ENCODE measurements around the gene NBAS. TPM values are rescaled to one million over a fixed set of nuclear protein-coding genes. Genes with fewer than 3 reads are reported as not detected.
"Not testable (repeated sequence)": the region's sequence is repeated elsewhere in the genome, so short reads cannot be mapped to it uniquely, and the experiment has no call there.

The NBAS gene
- polyA plus RNA-seq, 2 of the 4 experiments (the other 2 are of a cell fraction): 16.7 to 34.9 TPM

GRCh38 chr2:15323227-15323626 is 237.9 kb downstream of the NBAS start:
- H3K4me2 ChIP-seq: no peak overlapping the region
- H3K4me3 ChIP-seq: no peak overlapping the region
- CTCF ChIA-PET: no interaction called here
- TF ChIP-seq, protein P1, sequence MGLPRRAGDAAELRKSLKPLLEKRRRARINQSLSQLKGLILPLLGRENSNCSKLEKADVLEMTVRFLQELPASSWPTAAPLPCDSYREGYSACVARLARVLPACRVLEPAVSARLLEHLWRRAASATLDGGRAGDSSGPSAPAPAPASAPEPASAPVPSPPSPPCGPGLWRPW (IDR thresholded peaks at IDR 0.05): no peak
- TF ChIP-seq SMC3 (IDR thresholded peaks at IDR 0.05) (no peak), RCOR1 (IDR thresholded peaks at IDR 0.05; ENCODE audit: low read depth, low read length) (no peak), HDAC2 (IDR thresholded peaks at IDR 0.05) (no peak), KDM5A (IDR thresholded peaks at IDR 0.05) (no peak), MAX (IDR thresholded peaks at IDR 0.05) (no peak), POLR2A (IDR thresholded peaks at IDR 0.05; ENCODE audit: low read length) (no peak), ESRRA (IDR thresholded peaks at IDR 0.05; ENCODE audit: borderline replicate concordance, low read length) (no peak), E2F6 (IDR thresholded peaks at IDR 0.05; ENCODE audit: borderline replicate concordance, low read depth) (no peak), HOXB13 (CRISPR knock-in tag; IDR thresholded peaks at IDR 0.05; ENCODE audit: low read depth) (no peak)
- H3K9me3 ChIP-seq: peaks cover 3% of the 10 kb centered on the region; the same call in 1 of the 3 replicates
- H3K4me1 ChIP-seq: no peaks in the 10 kb centered on the region
- WGBS (ENCODE audit: missing lambda C conversion rate): 100% methylated on average over 1 of the region's 1 CpG
- ATAC-seq (no peak), DNase-seq (ENCODE audit: low read depth in 1 of 2, low spot score in 1 of 2) (no peak), FAIRE-seq (no peak)
- POLR2A ChIA-PET: no interaction called here
- H3K27ac ChIP-seq: no peak overlapping the region

GRCh38 chr2:15321481-15321880 is 239.7 kb downstream of the NBAS start:
- POLR2A ChIA-PET; H3K4me3 ChIP-seq; DNase-seq (ENCODE audit: low read depth in 1 of 2, low spot score in 1 of 2); H3K4me1 ChIP-seq; ATAC-seq; H3K9me3 ChIP-seq; CTCF ChIA-PET; H3K27ac ChIP-seq; H3K4me2 ChIP-seq; FAIRE-seq: not testable (repeated sequence)
- 97% methylated on average over 4 of the region's 4 CpGs for WGBS (ENCODE audit: missing lambda C conversion rate)

DNA sequence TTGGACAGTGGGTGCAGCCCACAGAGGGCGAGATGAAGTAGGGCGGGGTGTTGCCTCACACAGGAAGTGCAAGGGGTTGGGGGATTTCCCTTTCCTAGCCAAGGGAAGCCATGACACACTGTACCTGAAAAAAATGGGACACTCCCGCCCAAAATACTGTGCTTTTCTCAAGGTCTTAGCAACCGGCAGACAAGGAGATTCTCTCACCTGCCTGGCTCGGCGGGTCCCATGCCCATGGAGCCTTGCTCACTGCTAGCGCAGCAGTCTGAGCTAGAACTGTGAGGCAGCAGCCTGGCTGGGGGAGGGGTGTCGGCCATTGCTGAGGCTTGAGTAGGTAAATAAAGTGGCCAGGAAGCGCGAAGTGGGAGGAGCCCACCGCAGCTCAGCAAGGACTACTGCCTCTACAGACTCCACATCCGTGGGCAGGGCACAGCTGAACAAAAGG is 244.7 kb downstream of the NBAS start:
- Histone ChIP-seq H3K9me3 (peaks cover 6% of the 10 kb centered on the region; the same call in 1 of the 3 replicates), H3K27ac (no peak overlapping the region), H3K4me2 (no peak overlapping the region), H3K4me1 (no peaks in the 10 kb centered on the region), H3K4me3 (no peak overlapping the region)
- POLR2A ChIA-PET: no interaction called here
- WGBS (ENCODE audit: missing lambda C conversion rate): 96% methylated on average over 12 of the region's 12 CpGs
- FAIRE-seq (no peak), ATAC-seq (no peak), DNase-seq (ENCODE audit: low read depth in 1 of 2, low spot score in 1 of 2) (no peak)
- CTCF ChIA-PET: interaction anchor here (1.7 kb wide), 1 partner anchor 16 kb away, joined by 5 read pairs; no protein-coding TSS in a partner anchor
- TF ChIP-seq CEBPB (IDR thresholded peaks at IDR 0.05) (no peak), POLR2AphosphoS2 (conservative IDR thresholded peaks at IDR 0.05; ENCODE audit: low read length) (no peak), RAD21 (conservative IDR thresholded peaks at IDR 0.05 in 1 of 2, IDR thresholded peaks at IDR 0.05 in 1 of 2) (no peak), POLR2A (IDR thresholded peaks at IDR 0.05; ENCODE audit: low read length) (no peak), FOXS1 (CRISPR knock-in tag; IDR thresholded peaks at IDR 0.05) (no peak), TP53 (CRISPR knock-in tag; IDR thresholded peaks at IDR 0.05) (no peak), RCOR1 (IDR thresholded peaks at IDR 0.05; ENCODE audit: low read depth, low read length) (no peak), E2F6 (IDR thresholded peaks at IDR 0.05; ENCODE audit: borderline replicate concordance, low read depth) (no peak), SREBF2 (IDR thresholded peaks at IDR 0.05) (no peak), SMC3 (IDR thresholded peaks at IDR 0.05) (no peak), BCL3 (IDR thresholded peaks at IDR 0.05) (no peak)

DNA sequence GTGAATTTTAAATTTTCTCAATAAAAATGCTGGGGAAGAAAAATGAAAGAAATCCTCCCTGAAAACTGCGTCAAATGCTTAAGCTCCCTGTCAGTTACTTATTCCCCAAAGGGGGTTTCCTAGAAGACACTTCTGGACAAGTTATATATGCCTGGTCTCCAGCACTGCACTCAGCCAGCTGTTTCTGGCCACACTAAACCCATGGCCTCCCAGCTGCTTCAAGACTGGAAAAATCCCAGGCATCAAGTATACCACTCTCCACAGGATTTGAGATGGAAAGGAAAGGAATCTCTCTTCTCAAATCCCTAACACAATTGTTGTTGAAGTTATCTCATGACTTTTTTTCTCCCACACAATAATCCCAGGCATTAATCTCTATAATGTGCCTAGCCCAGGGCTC is 245.7 kb downstream of the NBAS start:
- Histone ChIP-seq H3K27ac (no peak overlapping the region), H3K4me3 (no peak overlapping the region), H3K9me3 (peaks cover 6% of the 10 kb centered on the region; the same call in 1 of the 3 replicates), H3K4me2 (no peak overlapping the region), H3K4me1 (no peaks in the 10 kb centered on the region)
- ATAC-seq: no peak
- TF ChIP-seq HOXA7 (CRISPR knock-in tag; IDR thresholded peaks at IDR 0.05): no peak
- TF ChIP-seq MAX (IDR thresholded peaks at IDR 0.05): no peak
- no peak for TF ChIP-seq HEYL (CRISPR knock-in tag; IDR thresholded peaks at IDR 0.05)
- no peak for TF ChIP-seq E2F6 (IDR thresholded peaks at IDR 0.05; ENCODE audit: borderline replicate concordance, low read depth)
- no peak for TF ChIP-seq EHMT2 (IDR thresholded peaks at IDR 0.05; ENCODE audit: low read depth)
- no peak for TF ChIP-seq ZC3H11A (IDR thresholded peaks at IDR 0.05)
- TF ChIP-seq HDAC2 (IDR thresholded peaks at IDR 0.05): no peak
- TF ChIP-seq JUN (IDR thresholded peaks at IDR 0.05): no peak
- TF ChIP-seq REST (IDR thresholded peaks at IDR 0.05): no peak
- TF ChIP-seq POLR2A (IDR thresholded peaks at IDR 0.05; ENCODE audit: low read length): no peak
- WGBS (ENCODE audit: missing lambda C conversion rate): 92% methylated on average over 1 of the region's 1 CpG
- ChIA-PET CTCF (no interaction called here), POLR2A (no interaction called here)
- no peak for FAIRE-seq
- no peak for DNase-seq (ENCODE audit: low read depth in 1 of 2, low spot score in 1 of 2)

Measured in A549 (cell line).